ENCODE data around the gene MXRA8.
A peak's percentile ranks its signal among the peaks of the same experiment; 100 is the strongest.
"Not testable (repeated sequence)": the region's sequence is repeated elsewhere in the genome, so short reads cannot be mapped to it uniquely, and the experiment has no call there.

MXRA8 gene

DNA sequence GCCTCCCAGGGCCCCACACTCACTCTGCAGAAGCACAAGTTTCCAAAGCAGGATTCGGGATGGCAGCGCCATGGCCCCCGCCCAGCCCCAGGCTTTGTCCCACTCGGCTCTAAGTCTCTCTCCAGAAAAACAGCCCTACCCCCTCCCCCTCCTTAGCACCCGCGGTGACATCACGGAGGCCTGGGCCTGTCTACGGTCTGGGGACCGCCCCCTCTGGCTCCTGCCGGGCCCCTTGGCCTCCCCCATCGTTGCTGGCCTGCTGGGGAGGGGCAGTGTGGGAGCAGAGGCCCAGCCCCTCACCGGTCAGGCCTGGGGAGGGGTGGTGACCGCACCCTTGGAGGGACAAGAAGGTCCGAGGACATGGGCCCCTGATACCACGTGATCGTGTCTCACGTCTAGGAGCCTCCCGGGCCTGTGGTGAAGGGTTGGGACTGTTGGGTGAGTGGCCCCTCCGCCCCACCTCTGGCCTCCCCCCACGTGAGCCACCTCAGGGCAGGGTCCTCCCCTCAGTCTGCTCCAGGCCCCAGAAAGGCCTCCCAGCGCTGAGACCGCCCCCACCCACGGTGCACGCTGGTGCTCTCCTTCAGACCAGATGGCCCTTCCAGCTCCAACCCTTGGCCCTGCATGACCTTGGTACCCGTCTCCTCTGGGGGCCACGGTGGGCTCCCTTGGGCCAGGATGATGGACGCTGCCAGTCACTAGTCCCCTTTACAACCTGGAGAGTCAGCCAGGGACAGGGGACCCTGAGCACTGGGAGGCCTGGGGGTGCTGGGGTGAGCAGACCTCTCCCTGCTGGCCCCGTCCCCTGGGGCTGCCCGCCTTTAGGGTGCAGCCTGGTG is at the start of gene MXRA8:
TSS of gene MXRA8 (minus strand) at position 123 of the 839 bp plus-strand sequence. CDS start at position 72, 51 bp downstream.
- no peak for DNase-seq (ENCODE audit: low read depth in 2 of 3, low spot score in 2 of 3)

DNA sequence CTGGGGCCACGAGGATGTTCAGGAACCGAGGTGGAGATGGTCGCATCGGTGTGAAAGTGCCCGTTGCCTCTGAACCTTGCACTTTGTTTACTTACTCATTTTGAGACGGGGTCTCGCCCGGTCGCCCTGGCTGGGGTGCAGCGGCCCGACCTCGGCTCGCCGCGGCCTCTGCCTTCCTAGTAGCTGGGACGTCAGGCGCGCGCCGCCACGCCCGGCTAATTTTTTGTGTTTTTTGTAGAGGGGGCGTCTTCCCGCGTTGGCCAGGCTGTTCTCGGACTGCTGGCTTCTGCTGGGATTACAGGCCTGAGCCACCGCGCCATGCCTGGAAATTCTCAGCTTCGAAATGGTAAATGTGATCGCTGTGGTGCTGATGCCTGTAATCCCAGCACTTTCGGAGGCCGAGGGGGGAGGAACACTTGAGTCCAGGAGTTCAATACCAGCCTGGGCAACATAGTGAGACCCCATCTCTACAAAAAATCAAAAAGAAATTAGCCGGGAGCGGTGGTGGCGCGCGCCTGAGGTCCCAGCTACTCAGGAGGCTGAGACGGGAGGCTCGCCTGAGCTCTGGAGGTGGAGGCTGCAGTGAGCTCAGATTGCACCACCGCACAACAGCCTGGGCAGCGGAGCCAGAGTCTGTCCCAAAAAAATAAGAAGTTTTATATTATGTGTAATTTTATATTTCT is 49.4 kb upstream of the MXRA8 start:
- no peak for DNase-seq (ENCODE audit: low read depth in 2 of 3, low spot score in 2 of 3)

DNA sequence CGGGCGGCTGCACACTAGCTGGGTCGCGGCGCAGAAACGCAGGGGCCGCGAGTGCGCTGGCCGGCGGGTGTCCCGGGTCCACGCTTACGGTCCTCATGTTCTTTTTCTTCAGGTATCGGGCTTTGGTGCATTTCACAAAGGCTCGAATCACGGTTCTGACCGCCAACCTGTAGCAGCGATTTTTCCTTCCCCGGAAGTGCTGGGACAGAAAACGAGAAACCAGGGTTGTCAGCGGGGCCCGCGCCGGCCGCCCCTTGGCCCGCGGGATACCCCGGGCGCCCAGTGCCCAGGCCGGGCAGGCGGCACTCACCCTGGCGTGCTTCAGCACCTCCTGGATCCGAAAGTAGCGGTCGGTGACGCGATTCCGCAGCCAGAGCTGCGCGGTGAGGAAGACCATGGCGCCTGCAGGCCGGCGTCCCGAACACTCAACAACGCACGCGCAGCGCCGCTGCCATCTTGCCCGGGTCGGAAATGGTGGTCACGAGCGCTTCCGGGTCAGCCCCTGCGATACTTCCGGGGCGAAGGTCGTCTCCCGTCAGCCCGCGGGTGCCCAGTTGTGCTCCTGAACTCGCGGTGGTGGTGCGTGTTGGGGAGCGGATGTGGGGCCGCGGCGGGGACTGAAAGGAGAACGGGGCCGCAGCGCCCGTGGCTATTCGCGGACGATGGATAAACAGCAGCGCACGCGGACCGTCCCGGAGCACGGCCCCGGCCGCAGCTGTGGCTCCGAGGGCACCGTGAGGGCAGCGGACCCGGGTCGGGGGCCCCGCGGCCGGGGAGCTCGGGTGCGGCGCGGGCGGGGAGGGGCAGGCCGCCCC is 48.7 kb upstream of the MXRA8 start, which contains the start of gene MRPL20:
TSS of gene MRPL20 (minus strand) at position 473 of the 815 bp plus-strand sequence. CDS start at position 397, 76 bp downstream.
- peak; percentile 84 to 93 (median 87) for DNase-seq (ENCODE audit: low read depth in 2 of 3, low spot score in 2 of 3)

DNA sequence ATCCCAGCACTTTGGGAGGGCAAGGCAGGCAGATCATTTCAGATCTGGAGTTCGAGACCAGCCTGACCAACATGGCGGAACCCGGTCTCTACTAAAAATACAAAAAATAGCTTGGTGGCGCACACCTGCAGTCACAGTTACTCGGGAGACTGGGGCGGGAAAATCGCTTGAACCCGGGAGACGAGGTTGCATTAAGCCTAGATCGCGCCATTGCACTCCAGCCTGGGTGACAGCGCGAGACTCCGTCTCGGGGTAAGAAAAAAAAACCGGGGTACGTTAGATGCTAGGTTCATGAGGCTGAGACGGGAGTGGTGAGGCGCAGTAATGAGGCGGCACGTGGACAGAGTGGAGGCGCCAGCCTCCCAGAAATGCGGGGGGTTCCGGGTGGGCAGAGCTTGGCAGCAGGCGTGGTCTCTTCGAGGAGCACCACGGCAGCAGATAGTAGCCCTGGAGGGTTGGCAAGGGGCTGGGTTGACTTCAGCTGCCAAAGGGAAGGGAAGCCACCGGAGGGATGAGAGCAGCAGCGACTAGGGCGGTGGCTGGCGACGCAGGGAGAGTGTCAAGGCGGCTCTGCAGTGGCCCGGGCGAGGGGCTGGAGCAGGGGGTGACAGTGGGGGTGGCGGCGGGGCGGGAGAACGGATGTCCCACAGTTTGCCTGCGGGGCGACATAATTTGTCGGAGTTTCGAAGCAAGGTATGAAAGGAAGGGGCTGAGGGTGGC is 47.9 kb upstream of the MXRA8 start:
- no peak for DNase-seq (ENCODE audit: low read depth in 2 of 3, low spot score in 2 of 3)

DNA sequence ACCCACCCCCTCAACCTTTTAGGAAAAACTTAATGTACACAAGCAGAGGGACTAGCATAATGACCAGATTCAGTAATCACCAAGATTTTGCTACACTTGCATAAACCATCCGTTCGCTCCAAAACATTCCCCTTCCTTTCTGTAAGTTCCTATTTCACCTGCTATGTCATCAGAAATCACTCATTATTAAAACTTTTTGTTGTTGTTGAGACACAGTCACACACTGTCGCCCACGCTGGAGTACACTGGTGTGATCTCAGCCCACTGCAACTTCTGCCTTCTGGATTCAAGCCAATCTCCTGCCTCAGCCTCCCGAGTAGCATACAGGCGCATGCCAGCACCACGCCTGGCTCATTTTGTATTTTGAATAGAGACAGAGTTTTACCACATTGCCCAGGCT is 45.3 kb upstream of the MXRA8 start:
- no peak for DNase-seq (ENCODE audit: low read depth in 2 of 3, low spot score in 2 of 3)

DNA sequence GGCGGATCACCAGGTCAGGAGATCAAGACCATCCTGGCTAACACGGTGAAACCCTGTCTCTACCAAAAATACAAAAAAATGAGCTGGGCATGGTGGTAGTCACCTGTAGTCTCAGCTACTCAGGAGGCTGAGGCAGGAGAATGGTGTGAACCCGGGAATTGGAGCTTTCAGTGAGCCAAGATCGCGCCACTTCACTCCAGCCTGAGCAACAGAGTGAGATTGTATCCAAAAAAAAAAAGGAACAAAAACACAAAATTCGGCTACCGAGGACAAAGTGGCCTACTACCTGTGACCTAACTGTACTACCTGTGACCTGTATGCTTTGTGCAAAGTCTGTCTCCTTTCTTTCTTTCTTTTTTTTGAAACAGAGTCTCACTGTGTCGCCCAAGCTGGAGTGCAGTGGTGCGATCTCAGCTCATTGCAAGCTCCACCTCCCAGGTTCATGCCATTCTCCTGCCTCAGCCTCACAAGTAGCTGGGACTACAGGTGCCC is 44.6 kb upstream of the MXRA8 start:
- not testable (repeated sequence) for DNase-seq (ENCODE audit: low read depth in 2 of 3, low spot score in 2 of 3)

DNA sequence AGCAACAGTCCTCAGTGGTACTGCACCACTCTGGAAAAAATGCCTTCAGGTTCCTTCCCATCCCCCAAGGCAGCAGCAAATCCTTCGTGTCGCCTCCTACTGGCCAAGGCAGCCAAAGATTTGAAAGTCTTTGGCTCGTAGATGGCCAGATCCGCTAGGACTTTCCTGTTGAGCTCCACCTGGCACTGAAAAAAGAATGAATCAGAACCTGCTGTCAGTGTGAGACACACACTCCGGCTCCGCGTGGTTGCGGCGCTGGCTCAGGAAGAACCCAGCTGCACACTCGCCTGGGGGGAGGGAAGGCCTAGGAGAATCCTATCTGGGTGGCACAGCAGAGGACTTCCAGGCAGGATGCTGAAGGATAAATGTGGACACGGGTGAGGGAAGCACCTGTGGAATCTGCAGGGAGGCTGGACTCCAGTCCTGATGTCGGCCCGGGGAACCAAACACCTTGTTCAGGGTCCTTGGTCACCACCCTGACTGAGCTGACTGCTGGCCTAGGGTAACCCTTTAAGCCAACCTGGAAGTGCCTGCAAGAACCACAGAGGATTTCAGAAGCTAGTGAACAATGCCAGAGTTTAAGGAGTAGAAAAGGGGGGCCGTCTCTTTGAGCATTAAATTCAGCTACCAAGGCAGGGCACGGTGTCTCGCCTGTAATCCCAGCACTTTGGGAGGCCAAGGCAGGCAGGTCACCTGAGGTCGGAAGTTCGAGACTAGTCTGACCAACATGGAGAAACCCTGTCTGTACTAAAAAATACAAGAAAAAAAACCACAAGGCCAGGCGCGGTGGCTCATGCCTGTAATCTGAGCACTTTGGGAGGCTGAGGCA is 43.9 kb upstream of the MXRA8 start:
- DNase-seq (ENCODE audit: low read depth in 2 of 3, low spot score in 2 of 3): no peak

GRCh38 chr1:1401457-1402010 is 43.2 kb upstream of the MXRA8 start:
- no peak for DNase-seq (ENCODE audit: low read depth in 2 of 3, low spot score in 2 of 3)

DNA sequence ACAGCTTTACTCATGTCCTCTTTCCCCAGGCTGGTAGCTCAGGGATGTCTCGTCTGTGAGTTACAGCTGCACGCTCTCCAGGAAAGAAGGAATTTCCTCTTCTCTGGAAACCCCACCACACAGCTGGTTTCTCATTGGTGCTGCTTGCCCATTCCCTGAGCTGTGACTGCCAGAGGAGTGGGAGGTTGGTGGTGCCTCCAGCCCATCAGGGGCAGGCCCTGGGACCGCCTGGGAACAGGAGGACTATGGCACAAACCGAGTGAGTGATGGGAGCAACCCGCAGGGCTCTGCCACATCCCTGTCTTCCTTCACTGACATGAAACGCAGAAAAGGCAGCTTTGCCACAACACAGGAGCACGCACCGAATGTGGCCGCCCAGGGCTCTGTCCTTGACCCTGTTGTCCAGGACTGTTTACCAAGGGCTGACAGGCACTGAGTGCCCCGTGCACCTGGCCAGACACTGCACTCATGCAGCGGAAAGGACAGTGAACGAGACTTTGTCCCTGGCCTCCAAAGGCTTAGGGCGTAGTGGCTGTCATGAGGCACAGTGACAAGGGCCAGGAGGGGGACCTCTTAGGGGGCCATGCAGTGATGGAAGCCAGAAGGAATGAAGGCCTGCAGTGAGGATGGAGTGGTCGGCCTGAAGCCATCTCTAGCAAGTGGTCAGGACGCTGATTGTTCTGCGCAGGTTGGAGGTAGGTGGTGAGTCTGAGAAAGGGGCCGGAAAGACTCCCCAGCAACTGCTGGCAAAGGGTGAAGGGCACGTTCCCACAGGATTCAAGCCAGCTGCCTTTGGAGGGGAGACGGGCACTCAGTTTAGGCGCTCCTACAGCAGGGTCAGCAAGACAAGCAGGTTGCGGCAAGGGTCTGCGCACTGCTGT is 42.5 kb upstream of the MXRA8 start:
- DNase-seq (ENCODE audit: low read depth in 2 of 3, low spot score in 2 of 3): no peak

DNA sequence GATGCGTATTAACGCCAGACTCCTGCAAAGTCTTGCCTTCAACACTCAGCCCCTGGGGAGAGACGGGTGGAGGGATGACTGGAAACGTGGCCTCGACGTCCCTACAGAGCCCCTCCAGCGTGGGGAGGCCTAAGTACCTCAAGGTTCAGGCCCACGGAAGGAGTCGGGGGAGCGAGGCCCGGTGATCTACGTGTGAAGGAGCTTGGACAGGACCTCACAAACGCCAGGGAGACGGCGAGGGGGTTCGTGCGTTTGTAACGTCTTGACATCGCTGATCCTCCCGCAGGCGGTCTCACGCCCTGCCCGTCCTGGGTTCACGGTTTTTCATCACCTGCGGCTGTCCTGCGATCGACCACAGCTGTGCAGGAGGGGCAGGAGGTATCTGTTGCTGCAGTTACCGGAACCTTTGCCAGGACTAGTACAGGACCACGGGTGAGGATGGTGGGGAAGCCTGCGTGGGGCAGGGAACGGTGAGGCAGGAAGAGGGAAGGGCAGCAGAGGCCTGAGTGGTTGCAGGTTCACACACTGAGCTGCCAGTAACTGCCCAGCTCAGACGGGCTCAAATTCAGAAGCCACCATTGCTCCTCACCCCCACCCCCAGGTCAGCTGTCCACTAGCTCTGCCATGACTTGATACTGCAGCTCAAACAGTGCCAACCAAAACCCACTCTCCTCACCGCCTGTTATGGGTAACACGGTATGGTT is 41.7 kb upstream of the MXRA8 start:
- DNase-seq (ENCODE audit: low read depth in 2 of 3, low spot score in 2 of 3): no peak

GRCh38 chr1:1399187-1399871 is 41.0 kb upstream of the MXRA8 start, which contains the start of gene CCNL2:
CCNL2 (minus strand) TSS chr1:1399335; CDS start chr1:1399306, 29 bp downstream.
- peak; percentile 95 to 100 (median 98) for DNase-seq (ENCODE audit: low read depth in 2 of 3, low spot score in 2 of 3)

- no peak for DNase-seq (ENCODE audit: low read depth in 2 of 3, low spot score in 2 of 3)
Measured at GRCh38 chr1:1398677-1399186, 40.4 kb upstream of the MXRA8 start.

GRCh38 chr1:1397839-1398523 is 39.6 kb upstream of the MXRA8 start:
- DNase-seq (ENCODE audit: low read depth in 2 of 3, low spot score in 2 of 3): no peak

- no peak for DNase-seq (ENCODE audit: low read depth in 2 of 3, low spot score in 2 of 3)
Measured at GRCh38 chr1:1395166-1395565, 36.8 kb upstream of the MXRA8 start.

GRCh38 chr1:1394116-1394515 is 35.8 kb upstream of the MXRA8 start:
- no peak for DNase-seq (ENCODE audit: low read depth in 2 of 3, low spot score in 2 of 3)

GRCh38 chr1:1393428-1393827 is 35.1 kb upstream of the MXRA8 start:
- DNase-seq (ENCODE audit: low read depth in 2 of 3, low spot score in 2 of 3): no peak

All from activated CD8-positive, alpha-beta memory T cell treated with anti-CD3 and anti-CD28 coated beads for 48 hours (primary cell).